ENCODE results near the gene OPCML. TPM values are rescaled to one million over a fixed set of nuclear protein-coding genes. Genes with fewer than 3 reads are reported as not detected.
A peak's percentile ranks its signal among the peaks of the same experiment; 100 is the strongest.

Gene OPCML
- total RNA-seq, 4 donors from 2014 or later = 0.06 to 0.83 (median 0.24) TPM

- DNase-seq (ENCODE audit: extremely low spot score) = peak; percentile 34
- intact Hi-C loops (cut with DNase I) = no loop called here
- Histone ChIP-seq H3K27me3 (peaks cover 0 to 50% (median 5%) of the 10 kb centered on the region in 4 donors), H3K36me3 (no peaks in the 10 kb centered on the region), H3K27ac (replicated peaks in 1 of 4) (no peak overlapping the region), H3K4me1 (peaks cover 0 to 20% (median 16%) of the 10 kb centered on the region in 4 donors), H3K9me3 (no peaks in the 10 kb centered on the region), H3K4me3 (peak overlapping the region; percentile 45 to 52 (median 48))
- TF ChIP-seq CTCF (IDR thresholded peaks at IDR 0.05) = no peak
- TF ChIP-seq EP300 (IDR thresholded peaks at IDR 0.05) = no peak
- TF ChIP-seq POLR2AphosphoS5 (IDR thresholded peaks at IDR 0.05) = no peak
- TF ChIP-seq POLR2A (IDR thresholded peaks at IDR 0.05; ENCODE audit: low read depth) = no peak
- WGBS = 0% methylated on average over 7 of the region's 17 CpGs
Measured at GRCh38 chr11:132943357-132943705, 589.0 kb downstream of the OPCML start.

GRCh38 chr11:132942611-132943356 is 589.5 kb downstream of the OPCML start:
- Histone ChIP-seq H3K27ac (replicated peaks in 1 of 4) (no peak overlapping the region), H3K4me3 (peak overlapping the region; percentile 45 to 52 (median 48)), H3K4me1 (peaks cover 0 to 20% (median 16%) of the 10 kb centered on the region in 4 donors), H3K36me3 (no peaks in the 10 kb centered on the region), H3K27me3 (peaks cover 0 to 50% (median 5%) of the 10 kb centered on the region in 4 donors), H3K9me3 (no peaks in the 10 kb centered on the region)
- TF ChIP-seq POLR2A (IDR thresholded peaks at IDR 0.05; ENCODE audit: low read depth) (no peak), CTCF (IDR thresholded peaks at IDR 0.05) (no peak), POLR2AphosphoS5 (IDR thresholded peaks at IDR 0.05) (no peak), EP300 (IDR thresholded peaks at IDR 0.05) (no peak)
- WGBS = 20% methylated on average over 19 of the region's 42 CpGs
- intact Hi-C loops (cut with DNase I) = no loop called here
- DNase-seq (ENCODE audit: extremely low spot score) = peak; percentile 80

GRCh38 chr11:132941761-132942160 is 590.5 kb downstream of the OPCML start:
- intact Hi-C loops (cut with DNase I) = no loop called here
- Histone ChIP-seq H3K9me3 (no peaks in the 10 kb centered on the region), H3K36me3 (no peaks in the 10 kb centered on the region), H3K27me3 (peaks cover 0 to 47% (median 5%) of the 10 kb centered on the region in 4 donors), H3K27ac (replicated peaks in 1 of 4) (no peak overlapping the region), H3K4me3 (no peak overlapping the region), H3K4me1 (peaks cover 0 to 20% (median 16%) of the 10 kb centered on the region in 4 donors)
- DNase-seq (ENCODE audit: extremely low spot score) = peak; percentile 42
- 90% methylated on average over 3 of the region's 3 CpGs for WGBS
- TF ChIP-seq POLR2AphosphoS5 (IDR thresholded peaks at IDR 0.05) (no peak), CTCF (IDR thresholded peaks at IDR 0.05) (no peak), POLR2A (IDR thresholded peaks at IDR 0.05; ENCODE audit: low read depth) (no peak), EP300 (IDR thresholded peaks at IDR 0.05) (no peak)

GRCh38 chr11:132941024-132941646 is 591.2 kb downstream of the OPCML start:
- Histone ChIP-seq H3K27ac (replicated peaks in 1 of 4) (no peak overlapping the region), H3K4me1 (peaks cover 0 to 20% (median 16%) of the 10 kb centered on the region in 4 donors), H3K9me3 (no peaks in the 10 kb centered on the region), H3K4me3 (no peak overlapping the region), H3K27me3 (peaks cover 0 to 43% (median 5%) of the 10 kb centered on the region in 4 donors), H3K36me3 (no peaks in the 10 kb centered on the region)
- intact Hi-C loops (cut with DNase I) = no loop called here
- TF ChIP-seq POLR2AphosphoS5 (IDR thresholded peaks at IDR 0.05) (no peak), EP300 (IDR thresholded peaks at IDR 0.05) (no peak), POLR2A (IDR thresholded peaks at IDR 0.05; ENCODE audit: low read depth) (no peak), CTCF (IDR thresholded peaks at IDR 0.05) (peak; percentile 62 to 81 (median 72))
- 55% methylated on average over 4 of the region's 4 CpGs for WGBS
- DNase-seq (ENCODE audit: extremely low spot score) = peak; percentile 82

Measured in esophagus muscularis mucosa (tissue), 4 donors.